GM12878 (cell line): ENCODE results near the gene CHST5. TPM values are rescaled to one million over a fixed set of nuclear protein-coding genes. Genes with fewer than 3 reads are reported as not detected.

Experiments used
- ATAC-seq: fragments of 200-7000 bp; cut with Tn5 transposase; 3 replicates; pipeline ENCODE4 v1.9.1; 2020; ENCODE audit warnings: mild to moderate bottlenecking, moderate library complexity
- BruUV-seq: library from RNA; stranded (reverse); fragments of 400-500 nt; replicated peaks from 2 replicates; lab custom pipeline; 2021; lab: Mats Ljungman, UMichigan
- CTCF ChIA-PET: fragments of 300-600 bp; sonication (Branson Sonifier 250); formaldehyde crosslinking; extraction: SDS; loops from one replicate; lab custom pipeline; 2021; ENCODE audit warnings: inconsistent platforms; lab: Yijun Ruan, JAX
- POLR2A ChIA-PET: fragments of 350-600 bp; formaldehyde crosslinking; extraction: SDS; loops from one replicate; lab custom pipeline; 2021; ENCODE audit warnings: inconsistent platforms; lab: Charles Lee
- RAD21 ChIA-PET: fragments of 300-600 bp; sonication (Branson Sonifier 250); formaldehyde crosslinking; loops from one replicate; lab custom pipeline; 2023; ENCODE audit warnings: antibody characterized with exemption; ENCODE audit not compliant: unreplicated experiment; lab: Charles Lee
- SMC1A ChIA-PET: fragments of 300-600 bp; sonication (Branson Sonifier 250); formaldehyde crosslinking; loops from one replicate; lab custom pipeline; 2023; ENCODE audit not compliant: unreplicated experiment, uncharacterized antibody; lab: Charles Lee
- DNase-seq: peaks from one replicate; pipeline ENCODE4 v3.0.0-alpha.2; 2011; ENCODE audit warnings: low read depth, low spot score
- FAIRE-seq: peaks from 3 replicates; lab custom pipeline; 2011; peaks lifted over from hg19 to GRCh38; lab: Jason Lieb, UNC
- H2AFZ ChIP-seq: 2 replicates; pipeline ENCODE4 v1.6.0; 2011; ENCODE audit warnings: low read depth, low read length, control low read depth; ENCODE audit not compliant: control insufficient read depth
- H3K27ac ChIP-seq: 2 replicates; pipeline ENCODE4 v1.5.1; 2011; ENCODE audit warnings: control low read depth; ENCODE audit not compliant: control insufficient read depth, insufficient read depth
- H3K27me3 ChIP-seq, 2 experiments: replicated peaks in 1 of 2; 2 replicates each; pipeline versions ENCODE4 v1.6.0 to v1.6.1; 2011; ENCODE audit warnings: low read length in 1 of 2; ENCODE audit not compliant: control insufficient read depth in 2 of 2, insufficient read depth in 2 of 2
- H3K36me3 ChIP-seq, 2 experiments: 2 replicates each; pipeline ENCODE4 v1.5.1; 2011; ENCODE audit warnings: low read length in 1 of 2; ENCODE audit not compliant: control insufficient read depth in 2 of 2, insufficient read depth in 2 of 2
- H3K4me1 ChIP-seq: 2 replicates; pipeline ENCODE4 v1.6.1; 2011; ENCODE audit warnings: mild to moderate bottlenecking, low read length, moderate library complexity, mixed read lengths; ENCODE audit not compliant: control insufficient read depth, insufficient read depth
- H3K4me2 ChIP-seq: 2 replicates; pipeline ENCODE4 v1.6.0; 2011; ENCODE audit warnings: control low read depth; ENCODE audit not compliant: control insufficient read depth, insufficient read depth
- H3K4me3 ChIP-seq: fragments of 200-600 bp; sonication (generic); 2 replicates; pipeline ENCODE4 v1.5.1; 2016
- H3K79me2 ChIP-seq: 2 replicates; pipeline ENCODE4 v1.6.0; 2011; ENCODE audit warnings: low read length; ENCODE audit not compliant: control insufficient read depth, insufficient read depth
- H3K9ac ChIP-seq: 2 replicates; pipeline ENCODE4 v1.8.0; 2011; ENCODE audit warnings: low read length, control low read depth, mixed read lengths; ENCODE audit not compliant: control insufficient read depth, insufficient read depth
- H3K9me3 ChIP-seq: replicated peaks from 3 replicates; pipeline ENCODE4 v1.5.1; 2011; ENCODE audit warnings: mild to moderate bottlenecking, low read length; ENCODE audit not compliant: control insufficient read depth, insufficient read depth
- H4K20me1 ChIP-seq: 2 replicates; pipeline ENCODE4 v1.6.0; 2011; ENCODE audit not compliant: control insufficient read depth, insufficient read depth
- DPF2 ChIP-seq: fragments of 450-650 bp; IDR thresholded peaks from 2 replicates; pipeline ENCODE4 v1.6.1; 2017; ENCODE audit warnings: mild to moderate bottlenecking
- EGR1 ChIP-seq, 2 experiments: IDR thresholded peaks; 1 replicate in 1 of 2; 2 replicates in 1 of 2; pipeline ENCODE4 v1.6.1; 2011 to 2012; ENCODE audit warnings: low read depth in 2 of 2, low read length in 2 of 2, borderline replicate concordance in 1 of 2, mild to moderate bottlenecking in 1 of 2, moderate library complexity in 1 of 2
- MXI1 ChIP-seq: fragments of 150-350 bp; IDR thresholded peaks from 2 replicates; pipeline ENCODE4 v1.6.1; 2011; ENCODE audit warnings: low read depth, mild to moderate bottlenecking, inconsistent platforms, low read length, improper control_type of control experiment
- NR2C2 ChIP-seq: IDR thresholded peaks from 2 replicates; pipeline ENCODE4 v1.6.1; 2011; ENCODE audit warnings: borderline replicate concordance, low read depth; ENCODE audit not compliant: control insufficient read depth, insufficient read length
- PRDM15 ChIP-seq: fragments of 450-650 bp; formaldehyde crosslinking; IDR thresholded peaks from 2 replicates; pipeline ENCODE4 v1.4.0; 2020; ENCODE audit warnings: mild to moderate bottlenecking, moderate library complexity
- RUNX3 ChIP-seq: IDR thresholded peaks from 2 replicates; pipeline ENCODE4 v1.6.1; 2012; ENCODE audit warnings: low read length, inconsistent platforms
- ZBTB40 ChIP-seq: fragments of 450-650 bp; IDR thresholded peaks from 2 replicates; pipeline ENCODE4 v1.6.1; 2016; ENCODE audit warnings: mild to moderate bottlenecking, moderate library complexity, borderline replicate concordance
- WGBS: methylation state at CpG from one replicate; pipeline ENCODE4 v1.1.6; 2016; ENCODE audit warnings: low lambda C conversion rate; ENCODE audit not compliant: insufficient replicate concordance, insufficient coverage; ENCODE audit errors: missing lambda C conversion rate; 5-methylcytosine and 5-hydroxymethylcytosine counted together
- in situ Hi-C: fragments of 300-500 bp; cut with MboI; formaldehyde crosslinking; loops from 9 replicates; pipeline ENCODE4 v1.14.3; 2018; ENCODE audit warnings: mixed read lengths
- intact Hi-C: fragments of 100-400 bp; cut with micrococcal nuclease; formaldehyde crosslinking; loops from one replicate; pipeline ENCODE4 v1.14.2; 2022; ENCODE audit not compliant: unreplicated experiment
- polyA plus RNA-seq, 11 experiments: library from polyadenylated mRNA; depleted of rRNA in 4 of 11; unstranded in 6 of 11; stranded (reverse) in 5 of 11; fragments of >200 nt; fragmentation: Nextera tagmentation in 4 of 11; fragmentation: Illumina TruSeq in 1 of 11; extraction: Ambion mirVana in 4 of 11; extraction: Trizol in 1 of 11; gene quantifications; 1 replicate in 1 of 11; 2 replicates in 10 of 11; pipeline versions ENCODE4 v1.2.1 to v1.2.3, GENCODE V29; 2011 to 2016; ENCODE audit warnings: inconsistent platforms in 2 of 11, missing spikeins in 2 of 11, low read depth in 1 of 11
- total RNA-seq, 4 experiments: library from RNA; depleted of rRNA in 3 of 4; stranded (reverse); fragments of >200 nt in 3 of 4; fragmentation: Illumina TruSeq in 1 of 4; extraction: Trizol in 1 of 4; gene quantifications; 2 replicates each; pipeline versions ENCODE4 v1.2.1 to v1.2.3, GENCODE V29; 2013 to 2021

The CHST5 gene
- total and polyA plus RNA-seq, 10 of the 15 experiments (the other 5 are each of a cell fraction or from before 2014, with no cell fraction given) = 0.04 to 0.43 (median 0.14) TPM; not detected in 6

GRCh38 chr16:75494661-75495075 lies 41.2 kb downstream of the CHST5 start:
- no peak for ATAC-seq
- Histone ChIP-seq H3K36me3 (no peaks in the 10 kb centered on the region), H3K4me3 (peak overlapping the region; percentile 64), H3K9ac (0 out of 2 replicates have a peak overlapping the region, but pooled peaks have one; percentile 7), H2AFZ (peak overlapping the region; percentile 68), H3K9me3 (no peaks in the 10 kb centered on the region), H4K20me1 (no peaks in the 10 kb centered on the region), H3K4me2 (peak overlapping the region; percentile 72), H3K79me2 (no peaks in the 10 kb centered on the region), H3K4me1 (peaks cover 13% of the 10 kb centered on the region), H3K27me3 (no peaks in the 10 kb centered on the region; a peak in 1 of 4 replicates), H3K27ac (no peak overlapping the region)
- WGBS = 33% methylated on average over 26 of the region's 26 CpGs
- no peak for TF ChIP-seq EGR1 (IDR thresholded peaks at IDR 0.05; ENCODE audit: borderline replicate concordance in 1 of 2, low read depth in 2 of 2, low read length in 2 of 2)
- no peak for TF ChIP-seq RUNX3
- no peak for TF ChIP-seq PRDM15 (CRISPR knock-in tag)
- TF ChIP-seq NR2C2 = no peak
- TF ChIP-seq MXI1 = no peak
- no peak for TF ChIP-seq DPF2
- no peak for TF ChIP-seq ZBTB40
- in situ Hi-C loops = no loop called here
- DNase-seq = no peak
- FAIRE-seq = no peak
- intact Hi-C loops = no loop called here
- ChIA-PET POLR2A (no interaction called here), SMC1A (no interaction called here), CTCF (interaction anchor here (0.7 to 1.3 kb wide), 4 partner anchors 23 to 27 kb away, joined by 3 to 4 read pairs (median 4); no protein-coding TSS in a partner anchor), RAD21 (no interaction called here)
- no TSS peak for BruUV-seq
